K562 (cell line): ENCODE measurements around the gene PIGK. TPM values are rescaled to one million over a fixed set of nuclear protein-coding genes. Genes with fewer than 3 reads are reported as not detected.
A peak's percentile ranks its signal among the peaks of the same experiment; 100 is the strongest.

ENCODE experiments used
- ATAC-seq: fragments of 200-7000 bp; cut with Tn5 transposase; 3 replicates; pipeline ENCODE4 v1.9.1; 2020; ENCODE audit warnings: moderate library complexity
- BruUV-seq: library from RNA; stranded (reverse); fragments of 400-500 nt; replicated peaks from 2 replicates; lab custom pipeline; 2021; lab: Mats Ljungman, UMichigan
- CTCF ChIA-PET: fragments of 300-600 bp; formaldehyde crosslinking; extraction: SDS; loops from one replicate; lab custom pipeline; 2021; ENCODE audit warnings: low intra/inter-chr PET ratio; lab: Yijun Ruan, JAX
- POLR2A ChIA-PET: fragments of 300-600, 350-650 bp; sonication (Branson Sonifier 250); formaldehyde crosslinking; extraction: SDS; loops from one replicate; lab custom pipeline; 2021; ENCODE audit warnings: antibody characterized with exemption, inconsistent platforms; lab: Yijun Ruan, JAX
- DNase-seq, 4 experiments: peaks; one replicate each; pipeline versions ENCODE4 v3.0.0 to v3.0.0-alpha.2; 2011 to 2018; ENCODE audit warnings: low spot score in 3 of 4, mixed read lengths in 3 of 4; ENCODE audit errors: extremely low read depth in 1 of 4
- FAIRE-seq: peaks from 2 replicates; lab custom pipeline; 2011; peaks lifted over from hg19 to GRCh38; lab: Jason Lieb, UNC
- H2AFZ ChIP-seq: 2 replicates; pipeline ENCODE4 v1.6.0; 2011; ENCODE audit warnings: low read depth, low read length, control low read depth, inconsistent platforms
- H3K27ac ChIP-seq: fragments of 200-600 bp; 3 replicates; pipeline ENCODE4 v1.8.0; 2011; ENCODE audit warnings: low read depth, mild to moderate bottlenecking, control low read depth, inconsistent platforms, low read length, moderate library complexity, mixed read lengths; ENCODE audit errors: extremely low read depth
- H3K27me3 ChIP-seq, 2 experiments: fragments of 300-600 bp in 1 of 2; 2 replicates in 1 of 2; 3 replicates in 1 of 2; pipeline versions ENCODE4 v1.6.0 to v1.8.0; 2011; ENCODE audit warnings: inconsistent platforms in 2 of 2, low read length in 2 of 2, mild to moderate bottlenecking in 1 of 2, mixed read lengths in 1 of 2, moderate library complexity in 1 of 2; ENCODE audit not compliant: control insufficient read depth in 2 of 2, insufficient read depth in 2 of 2
- H3K36me3 ChIP-seq: fragments of 300-600 bp; 3 replicates; pipeline ENCODE4 v1.8.0; 2011; ENCODE audit warnings: mild to moderate bottlenecking, low read length, inconsistent platforms; ENCODE audit not compliant: control insufficient read depth, insufficient read depth
- H3K4me1 ChIP-seq, 2 experiments: fragments of 200-600 bp in 1 of 2; replicated peaks in 1 of 2; 2 replicates in 1 of 2; 3 replicates in 1 of 2; pipeline versions ENCODE4 v1.5.1 to v1.8.0; 2011; ENCODE audit warnings: inconsistent platforms in 2 of 2, low read length in 2 of 2, mild to moderate bottlenecking in 1 of 2, mixed read lengths in 1 of 2, moderate library complexity in 1 of 2; ENCODE audit not compliant: control insufficient read depth in 2 of 2, insufficient read depth in 2 of 2
- H3K4me2 ChIP-seq: 2 replicates; pipeline ENCODE4 v1.6.1; 2011; ENCODE audit warnings: low read length, control low read depth, inconsistent platforms, mixed read lengths; ENCODE audit not compliant: insufficient read depth
- H3K4me3 ChIP-seq: fragments of 200-600 bp; sonication (generic), shearing (Covaris generic); 2 replicates; pipeline ENCODE4 v1.5.1; 2016; ENCODE audit warnings: control low read depth, inconsistent platforms
- H3K79me2 ChIP-seq: fragments of 200-600 bp; 3 replicates; pipeline ENCODE4 v1.8.0; 2011; ENCODE audit warnings: low read length, inconsistent platforms; ENCODE audit not compliant: control insufficient read depth, insufficient read depth
- H3K9ac ChIP-seq, 2 experiments: 2 replicates each; pipeline versions ENCODE4 v1.6.0 to v1.6.1; 2011; ENCODE audit warnings: low read depth in 2 of 2, low read length in 2 of 2, control low read depth in 1 of 2, inconsistent platforms in 1 of 2, mild to moderate bottlenecking in 1 of 2, mixed read lengths in 1 of 2; ENCODE audit not compliant: insufficient read depth in 1 of 2
- H3K9me1 ChIP-seq: one replicate; pipeline ENCODE4 v1.6.0; 2011; ENCODE audit warnings: inconsistent platforms, mild to moderate bottlenecking, low read length, moderate library complexity; ENCODE audit not compliant: control insufficient read depth, insufficient read depth
- H3K9me3 ChIP-seq: replicated peaks from 2 replicates; pipeline ENCODE4 v1.5.1; 2011; ENCODE audit warnings: low read depth, low read length, inconsistent platforms; ENCODE audit not compliant: control insufficient read depth, insufficient read depth
- H4K20me1 ChIP-seq: replicated peaks from 2 replicates; pipeline ENCODE4 v1.6.1; 2011; ENCODE audit warnings: low read length, inconsistent platforms, mixed read lengths; ENCODE audit not compliant: control insufficient read depth, insufficient read depth
- CREBBP ChIP-seq: IDR thresholded peaks from one replicate; pipeline ENCODE4 v1.6.1; 2012; ENCODE audit warnings: low read depth, mild to moderate bottlenecking, control low read depth, inconsistent platforms, low read length
- CREM ChIP-seq: IDR thresholded peaks from 2 replicates; pipeline ENCODE4 v1.6.1; 2014; ENCODE audit warnings: antibody characterized with exemption, low read depth
- ELF4 ChIP-seq: fragments of 450-650 bp; formaldehyde crosslinking; IDR thresholded peaks from 2 replicates; pipeline ENCODE4 v1.4.0; 2022; ENCODE audit warnings: missing genetic modification characterization
- HOXB6 ChIP-seq: fragments of 250-450 bp; sonication (Bioruptor Pico); IDR thresholded peaks from 2 replicates; pipeline ENCODE4 v1.5.1; 2022; ENCODE audit warnings: mild to moderate bottlenecking, borderline replicate concordance
- KDM4B ChIP-seq, 2 experiments: fragments of 450-650 bp in 1 of 2; sonication (generic) in 1 of 2; IDR thresholded peaks; 2 replicates each; pipeline ENCODE4 v1.6.1; 2016 to 2017; ENCODE audit warnings: borderline replicate concordance in 2 of 2, antibody characterized with exemption in 1 of 2, low read depth in 1 of 2, mild to moderate bottlenecking in 1 of 2
- NFIC ChIP-seq: fragments of 450-650 bp; IDR thresholded peaks from 2 replicates; pipeline ENCODE4 v1.6.1; 2017; ENCODE audit warnings: mild to moderate bottlenecking, inconsistent platforms
- THAP7 ChIP-seq: fragments of 250-450 bp; sonication (Bioruptor Pico); IDR thresholded peaks from 2 replicates; pipeline ENCODE4 v1.5.0; 2021
- WGBS: fragments of 100-300 bp; shearing (Covaris generic); methylation state at CpG from one replicate; pipeline ENCODE4 v1.1.6; 2016; ENCODE audit warnings: low coverage, mixed read lengths; ENCODE audit not compliant: insufficient coverage; ENCODE audit errors: missing lambda C conversion rate; 5-methylcytosine and 5-hydroxymethylcytosine counted together
- in situ Hi-C: fragments of 300-500 bp; cut with MboI; formaldehyde crosslinking; loops from 4 replicates; pipeline ENCODE4 v1.15.0; 2018; ENCODE audit warnings: inconsistent platforms, mixed read lengths
- intact Hi-C: fragments of 100-400 bp; cut with micrococcal nuclease; formaldehyde crosslinking; loops from 2 replicates; pipeline ENCODE4 v1.14.2; 2022
- polyA plus RNA-seq, 8 experiments: library from polyadenylated mRNA; depleted of rRNA in 4 of 8; stranded (reverse) in 5 of 8; unstranded in 3 of 8; fragments of >200 nt; fragmentation: Nextera tagmentation in 2 of 8; fragmentation: Illumina TruSeq in 1 of 8; extraction: Ambion mirVana in 2 of 8; extraction: Trizol in 1 of 8; gene quantifications; 2 replicates each; pipeline versions ENCODE4 v1.2.1 to v1.2.3, GENCODE V29; 2011 to 2014; ENCODE audit warnings: inconsistent platforms in 1 of 8, missing spikeins in 1 of 8
- total RNA-seq, 7 experiments: library from RNA; depleted of rRNA in 6 of 7; stranded (reverse); fragments of >200 nt in 6 of 7; fragmentation: Illumina TruSeq in 2 of 7; extraction: Trizol in 2 of 7; gene quantifications; 2 replicates each; pipeline versions ENCODE4 v1.2.1 to v1.2.3, GENCODE V29; 2011 to 2021; ENCODE audit warnings: low replicate concordance in 1 of 7

The PIGK gene
- total and polyA plus RNA-seq, 9 of the 15 experiments (the other 6 are each of a cell fraction or from before 2014, with no cell fraction given): 15.7 to 59.5 (median 29.9) TPM

DNA sequence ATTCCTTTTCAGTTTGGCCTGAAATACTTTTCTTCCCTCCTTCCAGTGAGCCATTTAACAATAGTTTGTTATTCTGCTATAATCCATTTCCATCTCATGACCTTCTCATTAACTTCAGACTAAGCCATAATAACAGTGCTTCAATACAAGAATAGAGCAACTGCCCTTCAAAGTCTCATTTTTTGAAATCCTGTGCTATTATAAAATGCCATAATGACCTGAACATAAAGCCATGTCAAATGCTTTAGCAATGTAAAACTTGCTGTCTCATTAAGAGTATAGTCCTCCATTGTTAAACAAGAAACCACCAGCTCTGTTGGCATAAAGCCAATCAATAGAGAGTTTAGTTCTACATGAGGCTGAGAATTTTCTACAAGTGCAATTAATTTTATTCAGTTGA, 9.6 kb upstream of the PIGK start:
- CTCF ChIA-PET: no interaction called here
- H3K79me2 ChIP-seq: no peaks in the 10 kb centered on the region
- TF ChIP-seq NFIC: peak; percentile 72
- no peak for TF ChIP-seq CREBBP
- TF ChIP-seq, all 486 proteins: peak for 1
- Histone ChIP-seq H3K27me3 (no peaks in the 10 kb centered on the region), H4K20me1 (no peaks in the 10 kb centered on the region), H3K27ac (no peak overlapping the region), H3K4me2 (no peak overlapping the region), H3K9me3 (no peaks in the 10 kb centered on the region), H2AFZ (no peak overlapping the region), H3K9me1 (no peaks in the 10 kb centered on the region), H3K4me3 (no peak overlapping the region), H3K9ac (no peak overlapping the region), H3K36me3 (no peaks in the 10 kb centered on the region), H3K4me1 (no peaks in the 10 kb centered on the region)
- no TSS peak for BruUV-seq
- POLR2A ChIA-PET: no interaction called here
- no peak for FAIRE-seq
- DNase-seq: no peak
- in situ Hi-C loops: no loop called here
- no peak for ATAC-seq
- intact Hi-C loops: no loop called here

DNA sequence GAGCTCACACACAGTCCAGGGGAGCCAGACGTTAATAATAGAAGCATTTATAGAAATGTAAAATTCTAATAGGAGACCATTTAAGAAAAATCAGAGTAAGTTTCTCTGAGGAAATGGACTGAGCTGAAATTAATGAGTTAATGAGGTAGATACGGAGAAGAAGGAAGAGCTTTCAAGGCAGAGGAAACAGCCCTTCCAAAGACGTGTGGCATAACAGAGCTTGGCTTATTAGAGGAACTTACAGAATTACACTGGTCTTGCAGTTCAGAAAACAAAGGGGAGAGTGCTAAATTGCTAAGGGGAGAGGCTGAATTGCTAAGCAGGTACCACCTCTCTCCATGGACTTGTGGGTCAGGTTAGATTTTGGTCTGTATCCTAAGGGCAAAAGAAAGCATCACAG, 8.2 kb upstream of the PIGK start:
- no peak overlapping the region for H3K4me3 ChIP-seq
- H3K36me3 ChIP-seq: no peaks in the 10 kb centered on the region
- no peak for TF ChIP-seq CREM
- TF ChIP-seq HOXB6 (CRISPR knock-in tag): no peak
- no peak for TF ChIP-seq KDM4B (IDR thresholded peaks at IDR 0.05; ENCODE audit: borderline replicate concordance in 2 of 2, low read depth in 1 of 2)
- no peak for TF ChIP-seq THAP7 (CRISPR knock-in tag)
- TF ChIP-seq ELF4: no peak
- TF ChIP-seq, all 486 proteins: peak for 0
- no peaks in the 10 kb centered on the region for H3K9me3 ChIP-seq
- ChIA-PET POLR2A (no interaction called here), CTCF (no interaction called here)
- no peaks in the 10 kb centered on the region for H3K9me1 ChIP-seq
- H4K20me1 ChIP-seq: no peaks in the 10 kb centered on the region
- no peak overlapping the region for H3K9ac ChIP-seq
- no peak overlapping the region for H2AFZ ChIP-seq
- H3K27me3 ChIP-seq: no peaks in the 10 kb centered on the region
- ATAC-seq (no peak), FAIRE-seq (no peak), DNase-seq (no peak)
- intact Hi-C loops (no loop called here), in situ Hi-C loops (no loop called here)
- H3K4me1 ChIP-seq: no peaks in the 10 kb centered on the region
- no TSS peak for BruUV-seq
- WGBS: 0% methylated on average over 3 of the region's 3 CpGs
- H3K79me2 ChIP-seq: no peaks in the 10 kb centered on the region
- H3K27ac ChIP-seq: no peak overlapping the region
- H3K4me2 ChIP-seq: no peak overlapping the region
